H9 (cell line): ENCODE measurements around the gene AKT1S1. TPM values are rescaled to one million over a fixed set of nuclear protein-coding genes. Genes with fewer than 3 reads are reported as not detected.

Experiments
- DNase-seq: peaks from one replicate; pipeline ENCODE4 v3.0.0-alpha.2; 2017
- H2AFZ ChIP-seq: one replicate; pipeline ENCODE4 v1.6.1; 2013; ENCODE audit warnings: mild to moderate bottlenecking, low read length, control low read depth, moderate library complexity
- H2AK5ac ChIP-seq: 2 replicates; pipeline ENCODE4 v1.6.1; 2013; ENCODE audit warnings: low read length, control low read depth, mixed read lengths; ENCODE audit not compliant: insufficient read length
- H2BK120ac ChIP-seq: one replicate; pipeline ENCODE4 v1.6.1; 2013; ENCODE audit warnings: low read depth, mild to moderate bottlenecking, low read length, control low read depth, inconsistent platforms; ENCODE audit not compliant: poor library complexity, severe bottlenecking
- H2BK12ac ChIP-seq: 2 replicates; pipeline ENCODE4 v1.6.1; 2013; ENCODE audit warnings: low read length, control low read depth, mixed read lengths, low read depth; ENCODE audit not compliant: insufficient read length
- H2BK15ac ChIP-seq: 2 replicates; pipeline ENCODE4 v1.6.1; 2013; ENCODE audit warnings: low read depth, low read length, control low read depth
- H2BK20ac ChIP-seq: one replicate; pipeline ENCODE4 v1.6.1; 2013; ENCODE audit warnings: low read depth, mild to moderate bottlenecking, low read length, control low read depth, inconsistent platforms; ENCODE audit not compliant: poor library complexity, severe bottlenecking
- H2BK5ac ChIP-seq: 2 replicates; pipeline ENCODE4 v1.6.1; 2013; ENCODE audit warnings: low read length, control low read depth, mixed read lengths; ENCODE audit not compliant: insufficient read length
- H3K14ac ChIP-seq: 2 replicates; pipeline ENCODE4 v1.6.1; 2013; ENCODE audit warnings: low read length, control low read depth; ENCODE audit not compliant: insufficient read depth
- H3K18ac ChIP-seq: 2 replicates; pipeline ENCODE4 v1.6.1; 2013; ENCODE audit warnings: low read depth, mild to moderate bottlenecking, mixed read lengths, low read length, control low read depth; ENCODE audit not compliant: insufficient read length
- H3K23ac ChIP-seq: 2 replicates; pipeline ENCODE4 v1.6.1; 2013; ENCODE audit warnings: low read length, control low read depth, mixed read lengths, low read depth; ENCODE audit not compliant: insufficient read length
- H3K23me2 ChIP-seq: 2 replicates; pipeline ENCODE4 v1.6.1; 2013; ENCODE audit warnings: low read depth, mild to moderate bottlenecking, mixed read lengths, low read length, control low read depth; ENCODE audit not compliant: insufficient read length, poor library complexity, severe bottlenecking
- H3K27ac ChIP-seq: 2 replicates; pipeline ENCODE4 v1.5.1; 2013; ENCODE audit warnings: low read length, control low read depth, mixed read lengths, low read depth; ENCODE audit not compliant: insufficient read length
- H3K27me3 ChIP-seq: 2 replicates; pipeline ENCODE4 v1.6.1; 2013; ENCODE audit warnings: low read length, control low read depth, inconsistent platforms; ENCODE audit not compliant: insufficient read depth
- H3K4ac ChIP-seq: 2 replicates; pipeline ENCODE4 v1.6.1; 2013; ENCODE audit warnings: low read depth, mild to moderate bottlenecking, control low read depth, inconsistent platforms, low read length, moderate library complexity
- H3K4me1 ChIP-seq: 2 replicates; pipeline ENCODE4 v1.6.1; 2013; ENCODE audit warnings: low read length, control low read depth, inconsistent platforms; ENCODE audit not compliant: insufficient read depth
- H3K4me2 ChIP-seq: 2 replicates; pipeline ENCODE4 v1.6.1; 2013; ENCODE audit warnings: low read length, control low read depth, mixed read lengths; ENCODE audit not compliant: insufficient read length, insufficient read depth
- H3K56ac ChIP-seq: 2 replicates; pipeline ENCODE4 v1.6.1; 2013; ENCODE audit warnings: low read depth, mild to moderate bottlenecking, mixed read lengths, low read length, control low read depth; ENCODE audit not compliant: insufficient read length
- H3K79me1 ChIP-seq: 2 replicates; pipeline ENCODE4 v1.6.1; 2013; ENCODE audit warnings: low read depth, mild to moderate bottlenecking, moderate library complexity, low read length, control low read depth, inconsistent platforms; ENCODE audit not compliant: insufficient read depth, poor library complexity, severe bottlenecking
- H3K79me2 ChIP-seq: 2 replicates; pipeline ENCODE4 v1.6.1; 2013; ENCODE audit warnings: low read length, control low read depth, inconsistent platforms; ENCODE audit not compliant: insufficient read depth
- H3K9ac ChIP-seq: 2 replicates; pipeline ENCODE4 v1.6.1; 2013; ENCODE audit warnings: low read length, control low read depth, mixed read lengths; ENCODE audit not compliant: insufficient read length; ENCODE audit errors: extremely low read depth
- H3K9me3 ChIP-seq: one replicate; pipeline ENCODE4 v1.6.1; 2013; ENCODE audit warnings: low read depth, low read length, inconsistent platforms; ENCODE audit not compliant: control insufficient read depth
- H3T11ph ChIP-seq: one replicate; pipeline ENCODE4 v1.6.1; 2013; ENCODE audit warnings: mild to moderate bottlenecking, low read length, control low read depth, inconsistent platforms
- H4K20me1 ChIP-seq: one replicate; pipeline ENCODE4 v1.6.1; 2013; ENCODE audit not compliant: control insufficient read depth, insufficient read length, insufficient read depth
- H4K5ac ChIP-seq: 2 replicates; pipeline ENCODE4 v1.6.1; 2013; ENCODE audit warnings: low read depth, mild to moderate bottlenecking, mixed read lengths, low read length, control low read depth; ENCODE audit not compliant: insufficient read length
- H4K8ac ChIP-seq: replicated peaks from 2 replicates; pipeline ENCODE4 v1.6.1; 2013; ENCODE audit warnings: low read length, control low read depth, mixed read lengths, low read depth; ENCODE audit not compliant: insufficient read length
- H4K91ac ChIP-seq: 2 replicates; pipeline ENCODE4 v1.6.1; 2013; ENCODE audit warnings: low read depth, mild to moderate bottlenecking, moderate library complexity, mixed read lengths, low read length, control low read depth; ENCODE audit not compliant: insufficient read length
- H3K27ac Mint-ChIP-seq, 3 experiments: 2 replicates in 2 of 3; 3 replicates in 1 of 3; pipeline ENCODE4 v1.8.0; 2020 to 2021; ENCODE audit warnings: mixed read lengths in 3 of 3, mild to moderate bottlenecking in 1 of 3, moderate library complexity in 1 of 3
- H3K27me3 Mint-ChIP-seq: 2 replicates; pipeline ENCODE4 v1.8.0; 2021; ENCODE audit warnings: low read depth, mild to moderate bottlenecking, moderate library complexity, mixed read lengths
- H3K36me3 Mint-ChIP-seq, 3 experiments: 2 replicates in 2 of 3; 3 replicates in 1 of 3; pipeline ENCODE4 v1.8.0; 2020 to 2021; ENCODE audit warnings: low read depth in 3 of 3, mixed read lengths in 3 of 3; ENCODE audit not compliant: insufficient read depth in 1 of 3
- H3K4me1 Mint-ChIP-seq, 2 experiments: 2 replicates each; pipeline ENCODE4 v1.8.0; 2020; ENCODE audit warnings: mixed read lengths in 2 of 2
- H3K4me3 Mint-ChIP-seq, 2 experiments: 2 replicates in 1 of 2; 3 replicates in 1 of 2; pipeline ENCODE4 v1.8.0; 2020 to 2021; ENCODE audit warnings: mild to moderate bottlenecking in 2 of 2, mixed read lengths in 2 of 2, moderate library complexity in 1 of 2
- H3K9me3 Mint-ChIP-seq, 2 experiments: 2 replicates in 1 of 2; 3 replicates in 1 of 2; pipeline ENCODE4 v1.8.0; 2020; ENCODE audit warnings: mild to moderate bottlenecking in 2 of 2, mixed read lengths in 2 of 2, moderate library complexity in 1 of 2
- WGBS: extraction: QIAGEN DNeasy Blood & Tissue Kit; methylation state at CpG from one replicate; pipeline ENCODE4 v1.1.7; 2013; ENCODE audit warnings: missing lambda C conversion rate, low lambda C conversion rate, mixed read lengths; ENCODE audit not compliant: insufficient read length; ENCODE audit errors: extremely low coverage; 5-methylcytosine and 5-hydroxymethylcytosine counted together
- total RNA-seq: library from RNA; stranded (reverse); gene quantifications from 2 replicates; pipeline ENCODE4 v1.2.1, GENCODE V29; 2021
- TF ChIP-seq, protein P1 (sequence below): fragments of 200-600 bp; sonication (generic); conservative IDR thresholded peaks from 3 replicates; pipeline ENCODE4 v1.8.0; 2021; ENCODE audit warnings: antibody characterized with exemption, mild to moderate bottlenecking

AKT1S1 gene
- total RNA-seq, 1 experiment from 2014 or later = 43.5 TPM

DNA sequence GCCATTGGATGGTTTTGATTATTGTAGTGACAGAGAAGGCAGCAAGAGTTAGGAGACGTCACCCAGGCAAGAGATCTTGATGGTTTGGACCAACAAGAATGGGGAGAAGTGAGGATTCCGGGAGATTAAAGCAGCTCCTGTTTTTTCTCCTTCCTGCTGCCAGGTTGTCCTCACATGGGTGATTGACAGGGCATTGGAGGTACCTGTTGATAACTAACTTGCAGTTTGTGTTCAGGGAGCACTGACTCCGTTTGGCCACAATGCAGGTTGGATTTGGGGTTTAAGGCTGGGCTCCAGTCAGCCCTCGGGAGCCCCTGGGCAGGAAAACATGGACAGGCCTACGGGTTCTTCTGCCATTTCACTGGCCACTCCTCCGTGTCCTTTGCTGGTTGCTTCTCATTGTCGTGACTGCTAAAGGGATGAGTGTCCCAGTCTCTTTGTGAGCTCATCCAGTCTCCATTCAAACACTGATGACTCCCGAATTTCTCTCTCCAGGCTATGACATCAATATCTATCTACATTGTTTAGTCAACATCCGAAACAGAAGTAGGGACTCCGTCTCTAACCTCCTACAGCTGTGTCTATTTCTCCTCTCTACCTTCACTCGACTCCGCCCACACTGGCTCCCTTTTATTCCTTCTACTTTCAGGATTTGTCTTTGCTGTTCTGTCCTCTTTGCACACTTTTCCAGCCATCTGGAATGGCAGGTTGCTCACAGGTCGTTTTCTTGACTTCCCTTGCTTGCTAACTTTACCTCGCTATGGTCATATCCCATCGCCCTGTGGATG, 27.5 kb downstream of the AKT1S1 start:
- peaks cover 0 to 4% of the 10 kb centered on the region in 2 experiments; a peak in 2 of 5 replicates for H3K9me3 Mint-ChIP-seq
- TF ChIP-seq, protein P1, sequence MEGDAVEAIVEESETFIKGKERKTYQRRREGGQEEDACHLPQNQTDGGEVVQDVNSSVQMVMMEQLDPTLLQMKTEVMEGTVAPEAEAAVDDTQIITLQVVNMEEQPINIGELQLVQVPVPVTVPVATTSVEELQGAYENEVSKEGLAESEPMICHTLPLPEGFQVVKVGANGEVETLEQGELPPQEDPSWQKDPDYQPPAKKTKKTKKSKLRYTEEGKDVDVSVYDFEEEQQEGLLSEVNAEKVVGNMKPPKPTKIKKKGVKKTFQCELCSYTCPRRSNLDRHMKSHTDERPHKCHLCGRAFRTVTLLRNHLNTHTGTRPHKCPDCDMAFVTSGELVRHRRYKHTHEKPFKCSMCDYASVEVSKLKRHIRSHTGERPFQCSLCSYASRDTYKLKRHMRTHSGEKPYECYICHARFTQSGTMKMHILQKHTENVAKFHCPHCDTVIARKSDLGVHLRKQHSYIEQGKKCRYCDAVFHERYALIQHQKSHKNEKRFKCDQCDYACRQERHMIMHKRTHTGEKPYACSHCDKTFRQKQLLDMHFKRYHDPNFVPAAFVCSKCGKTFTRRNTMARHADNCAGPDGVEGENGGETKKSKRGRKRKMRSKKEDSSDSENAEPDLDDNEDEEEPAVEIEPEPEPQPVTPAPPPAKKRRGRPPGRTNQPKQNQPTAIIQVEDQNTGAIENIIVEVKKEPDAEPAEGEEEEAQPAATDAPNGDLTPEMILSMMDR = no peak
- no peaks in the 10 kb centered on the region; the same call in 1 of the 2 replicates for H3K27me3 Mint-ChIP-seq
- H2BK5ac ChIP-seq = no peak overlapping the region
- H4K20me1 ChIP-seq = peaks cover 3% of the 10 kb centered on the region
- H3K36me3 Mint-ChIP-seq = peaks cover 25 to 36% (median 26%) of the 10 kb centered on the region in 3 experiments
- H3K79me2 ChIP-seq = peaks cover 9% of the 10 kb centered on the region; the same call in 1 of the 2 replicates
- H3K9me3 ChIP-seq = no peaks in the 10 kb centered on the region
- no peak overlapping the region for H2BK12ac ChIP-seq
- peak overlapping the region; percentile 66 for H3K9ac ChIP-seq
- H3K4ac ChIP-seq = no peak overlapping the region
- no peak overlapping the region for H3K18ac ChIP-seq
- H3T11ph ChIP-seq = no peak overlapping the region
- no peak overlapping the region for H4K8ac ChIP-seq
- H4K91ac ChIP-seq = no peak overlapping the region
- peaks cover 10% of the 10 kb centered on the region for H3K23me2 ChIP-seq
- H2BK15ac ChIP-seq = no peak overlapping the region
- no peak overlapping the region for H3K27ac ChIP-seq
- no peak overlapping the region for H3K14ac ChIP-seq
- no peak overlapping the region for H2BK120ac ChIP-seq
- H3K4me1 Mint-ChIP-seq = peaks cover 22 to 27% of the 10 kb centered on the region in 2 experiments
- peak overlapping the region; percentile 65 for H3K4me2 ChIP-seq
- no peak overlapping the region for H3K23ac ChIP-seq
- H2AFZ ChIP-seq = no peak overlapping the region
- no peak overlapping the region for H4K5ac ChIP-seq
- H3K27me3 ChIP-seq = no peaks in the 10 kb centered on the region
- no peak overlapping the region for H3K27ac Mint-ChIP-seq
- H3K79me1 ChIP-seq = peaks cover 11% of the 10 kb centered on the region
- H3K4me3 Mint-ChIP-seq = peak overlapping the region; percentile 81 to 90
- H3K56ac ChIP-seq = no peak overlapping the region
- no peaks in the 10 kb centered on the region; the same call in 1 of the 2 replicates for H3K4me1 ChIP-seq
- WGBS = no CpG with 5 or more reads among the region's 15 CpGs
- no peak overlapping the region for H2BK20ac ChIP-seq
- H2AK5ac ChIP-seq = no peak overlapping the region
- no peak for DNase-seq
